GM19438 (cell line): ENCODE data around the gene EIPR1.
"Not testable (repeated sequence)": the region's sequence is repeated elsewhere in the genome, so short reads cannot be mapped to it uniquely, and the experiment has no call there.

ENCODE experiments used
- ATAC-seq: cut with Tn5 transposase; IDR thresholded peaks from one replicate; pipeline ENCODE4 v1.9.1; 2021; ENCODE audit warnings: low read depth; ENCODE audit not compliant: unreplicated experiment

EIPR1 gene

GRCh38 chr2:3200420-3200939 lies 177.1 kb downstream of the EIPR1 start:
- ATAC-seq: no peak

- no peak for ATAC-seq
Observed at GRCh38 chr2:3199627-3200345, 177.8 kb downstream of the EIPR1 start.

DNA sequence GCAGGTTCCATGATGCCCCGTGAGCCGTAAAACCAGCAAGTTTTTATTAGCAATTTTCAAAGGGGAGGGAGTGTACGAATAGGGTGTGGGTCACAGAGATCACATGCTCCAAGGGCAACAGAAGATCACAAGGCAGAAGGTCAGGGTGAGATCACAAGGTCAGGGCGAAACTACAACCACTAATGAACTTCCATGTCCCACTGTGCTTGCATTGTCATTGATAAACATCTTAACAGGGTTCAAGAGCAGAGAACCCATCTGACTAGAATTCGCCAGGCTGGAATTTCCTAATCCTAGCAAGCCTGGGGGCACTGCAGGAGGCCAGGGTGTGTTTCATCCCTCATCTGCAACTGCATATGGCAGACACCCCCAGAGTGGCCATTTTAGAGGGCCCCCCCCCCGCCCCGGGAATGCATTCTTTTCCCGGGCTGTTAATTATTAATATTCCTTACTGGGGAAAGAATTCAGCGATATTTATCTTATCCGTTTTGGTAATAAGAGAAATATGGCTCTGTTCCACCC lies 178.9 kb downstream of the EIPR1 start:
- ATAC-seq: not testable (repeated sequence)

- no peak for ATAC-seq
Observed at GRCh38 chr2:3198119-3198518, 179.5 kb downstream of the EIPR1 start.

- no peak for ATAC-seq
Observed at GRCh38 chr2:3197308-3197707, 180.3 kb downstream of the EIPR1 start.

DNA sequence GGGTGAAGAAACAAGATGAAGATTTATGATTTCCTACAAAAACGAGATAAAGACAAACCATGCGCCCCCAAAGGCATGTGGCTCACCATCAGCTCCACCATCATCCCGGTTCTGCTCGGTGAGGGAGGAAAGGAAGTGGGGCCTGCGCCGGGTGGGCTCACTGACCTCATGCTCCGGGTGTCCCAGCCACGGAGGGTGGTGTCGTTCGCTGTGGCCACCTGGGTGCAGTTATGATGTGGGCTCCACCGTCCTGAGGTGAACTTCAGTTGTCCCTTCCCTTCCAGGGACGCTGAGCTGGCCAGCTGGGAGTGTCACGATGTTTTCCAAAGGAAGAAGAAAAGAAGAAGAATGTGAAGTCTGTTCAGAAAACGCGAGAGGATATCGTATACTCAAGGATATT lies 180.9 kb downstream of the EIPR1 start:
- ATAC-seq: no peak

DNA sequence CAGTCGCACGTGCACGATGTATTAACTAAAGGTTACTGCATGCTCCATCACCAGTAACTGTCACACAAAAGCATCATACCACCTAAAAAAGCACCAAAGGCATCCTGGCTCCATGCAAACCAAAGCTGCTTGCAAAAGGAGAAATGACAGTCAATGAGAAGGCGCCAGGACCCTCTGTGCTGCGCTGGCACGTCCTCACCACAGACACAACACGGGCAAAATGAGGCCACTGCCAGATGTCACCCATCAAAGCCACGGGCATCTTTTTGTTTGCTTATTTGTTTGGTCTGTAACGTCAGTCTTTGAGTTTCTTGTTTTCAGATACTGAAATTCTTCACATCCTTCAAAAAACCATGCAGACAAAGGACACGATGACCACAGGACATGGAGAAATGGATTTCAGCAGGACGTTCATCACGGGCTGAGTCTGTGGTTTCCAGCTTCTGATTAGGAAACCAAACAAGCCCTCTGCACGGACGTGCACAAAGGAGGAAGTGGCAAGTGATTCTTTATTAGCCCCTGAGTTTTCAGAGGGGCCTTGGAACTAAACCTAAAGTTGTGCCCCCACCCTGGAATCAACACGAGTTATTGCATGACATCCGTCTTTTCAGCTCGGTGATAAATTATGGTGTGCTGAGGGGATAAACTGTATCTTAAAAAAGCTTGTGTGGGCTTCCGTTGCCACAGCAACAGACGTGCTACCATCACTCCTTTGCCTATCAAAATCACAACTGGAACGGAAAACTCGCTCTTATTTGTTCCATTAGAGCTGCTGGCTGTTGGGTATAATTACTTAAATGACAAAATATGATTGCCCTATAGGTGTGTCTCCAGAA lies 181.8 kb downstream of the EIPR1 start:
- ATAC-seq: no peak

GRCh38 chr2:3194828-3195227 lies 182.8 kb downstream of the EIPR1 start:
- no peak for ATAC-seq

GRCh38 chr2:3193443-3194330 lies 183.9 kb downstream of the EIPR1 start:
- no peak for ATAC-seq

DNA sequence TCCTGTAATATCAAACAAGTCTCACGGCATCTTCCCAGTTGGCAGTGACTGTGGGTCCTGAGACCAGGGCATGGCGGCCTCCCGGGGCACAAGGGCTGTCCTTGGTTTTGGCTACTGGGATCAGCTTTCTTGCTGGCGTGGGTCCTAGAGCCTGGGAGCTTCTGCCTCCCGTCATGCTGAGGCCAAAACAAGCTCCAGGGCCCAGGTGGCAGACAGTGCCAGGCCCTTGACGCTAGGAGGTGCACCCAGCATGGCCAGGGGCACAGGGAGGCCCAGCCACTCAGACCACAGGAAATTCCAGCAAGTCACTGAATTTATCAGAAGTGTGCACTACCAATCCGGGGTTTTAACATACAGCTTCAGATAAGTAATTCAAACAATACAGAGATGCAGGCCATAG lies 184.7 kb downstream of the EIPR1 start:
- no peak for ATAC-seq

- no peak for ATAC-seq
Observed at GRCh38 chr2:3192281-3192818, 185.3 kb downstream of the EIPR1 start.

- no peak for ATAC-seq
Observed at GRCh38 chr2:3189961-3190360, 187.7 kb downstream of the EIPR1 start.

- ATAC-seq: no peak
Observed at GRCh38 chr2:3189076-3189591, 188.5 kb downstream of the EIPR1 start.

- ATAC-seq: no peak
Observed at GRCh38 chr2:3188405-3188946, 189.1 kb downstream of the EIPR1 start.

- no peak for ATAC-seq
Observed at GRCh38 chr2:3187467-3187866, 190.2 kb downstream of the EIPR1 start.

DNA sequence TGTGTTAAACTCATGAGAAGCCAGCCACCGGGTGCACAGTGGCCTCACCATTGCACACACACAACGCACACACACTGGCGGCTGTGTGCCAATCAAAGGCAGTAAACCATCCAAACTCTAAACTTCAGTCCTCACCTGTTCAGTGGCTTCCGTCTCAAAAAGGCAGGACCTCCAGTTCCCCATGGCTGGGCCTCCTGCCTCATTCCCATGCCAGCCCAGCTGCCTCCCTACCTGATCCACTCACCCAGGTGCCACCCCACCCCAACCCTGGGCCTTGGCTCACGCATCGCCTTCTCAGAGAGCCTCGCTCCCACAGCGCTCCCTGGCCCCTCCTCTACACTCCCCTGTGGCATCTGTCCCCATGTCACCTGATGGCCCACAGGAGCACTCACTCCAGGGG lies 190.9 kb downstream of the EIPR1 start:
- no peak for ATAC-seq

- no peak for ATAC-seq
Observed at GRCh38 chr2:3185910-3186309, 191.7 kb downstream of the EIPR1 start.

GRCh38 chr2:3185256-3185655 lies 192.4 kb downstream of the EIPR1 start:
- ATAC-seq: no peak

GRCh38 chr2:3184167-3184566 lies 193.5 kb downstream of the EIPR1 start:
- ATAC-seq: no peak

- ATAC-seq: no peak
Observed at GRCh38 chr2:3183766-3184165, 193.9 kb downstream of the EIPR1 start.
